C4-2B (cell line): ENCODE measurements around the gene ENTPD1.
"Not testable (repeated sequence)": the region's sequence is repeated elsewhere in the genome, so short reads cannot be mapped to it uniquely, and the experiment has no call there.

Experiments
- H3K27ac ChIP-seq: fragments of 450-650 bp; 2 replicates; pipeline ENCODE4 v1.5.1; 2017
- CTCF ChIP-seq: fragments of 450-650 bp; conservative IDR thresholded peaks from 2 replicates; pipeline ENCODE4 v1.5.1; 2017; ENCODE audit warnings: mild to moderate bottlenecking
- ZFX ChIP-seq: fragments of 450-650 bp; IDR thresholded peaks from 2 replicates; pipeline ENCODE4 v1.6.1; 2017

Gene ENTPD1

GRCh38 chr10:95907456-95908253 is 151.7 kb downstream of the ENTPD1 start, which contains the start of gene CC2D2B:
Gene CC2D2B, plus strand, starts transcription at chr10:95907975. Its CDS starts 3,349 bp downstream, at chr10:95911324.
- TF ChIP-seq CTCF (peak; percentile 47), ZFX (peak; percentile 55)
- H3K27ac ChIP-seq: peak within 1 kb of the TSS; percentile 76

GRCh38 chr10:95908450-95908849 is 152.5 kb downstream of the ENTPD1 start:
- H3K27ac ChIP-seq: no peak overlapping the region
- TF ChIP-seq ZFX: no peak
- TF ChIP-seq CTCF: no peak

GRCh38 chr10:95909561-95909960 is 153.6 kb downstream of the ENTPD1 start:
- no peak for TF ChIP-seq ZFX
- TF ChIP-seq CTCF: no peak
- no peak overlapping the region for H3K27ac ChIP-seq

GRCh38 chr10:95916039-95916438 is 160.1 kb downstream of the ENTPD1 start:
- not testable (repeated sequence) for H3K27ac ChIP-seq
